Naive thymus-derived CD8-positive, alpha-beta T cell (primary cell): Measurements from ENCODE around the gene ANTXR1. TPM values are rescaled to one million over a fixed set of nuclear protein-coding genes. Genes with fewer than 3 reads are reported as not detected.

Experiments
- ATAC-seq, 2 donors: fragments of 150-1000 bp; cut with Tn5 transposase in 1 of 2; sonication (Bioruptor Pico), chemical (Tn5 transposase) in 1 of 2; 1 replicate in 1 of 2; 2 replicates in 1 of 2; pipeline ENCODE4 v1.10.0; 2021; ENCODE audit warnings: mild to moderate bottlenecking in 2 of 2, moderate library complexity in 2 of 2
- POLR2A ChIA-PET: fragments of 350-600 bp; sonication (Branson Sonifier 250); formaldehyde crosslinking; loops from one replicate; lab custom pipeline; 2021; ENCODE audit warnings: antibody characterized with exemption; lab: Charles Lee
- DNase-seq, 10 donors: peaks; one replicate each; pipeline versions ENCODE4 v3.0.0 to v3.0.0-alpha.2; 2020 to 2022
- H3K27ac Mint-ChIP-seq, 10 donors: one replicate each; pipeline ENCODE4 v1.8.0; 2020 to 2022; ENCODE audit warnings: mild to moderate bottlenecking in 10 of 10, mixed read lengths in 10 of 10, moderate library complexity in 4 of 10, inconsistent platforms in 1 of 10
- H3K27me3 Mint-ChIP-seq, 5 donors: one replicate each; pipeline ENCODE4 v1.8.0; 2021 to 2022; ENCODE audit warnings: mixed read lengths in 5 of 5
- H3K36me3 Mint-ChIP-seq, 3 donors: one replicate each; pipeline ENCODE4 v1.8.0; 2020 to 2022; ENCODE audit warnings: mixed read lengths in 3 of 3, mild to moderate bottlenecking in 2 of 3, inconsistent platforms in 1 of 3
- H3K4me1 Mint-ChIP-seq, 4 donors: one replicate each; pipeline ENCODE4 v1.8.0; 2021 to 2022; ENCODE audit warnings: mixed read lengths in 4 of 4
- H3K4me3 Mint-ChIP-seq, 10 donors: one replicate each; pipeline ENCODE4 v1.8.0; 2020 to 2022; ENCODE audit warnings: mild to moderate bottlenecking in 10 of 10, mixed read lengths in 10 of 10, moderate library complexity in 6 of 10, inconsistent platforms in 1 of 10
- H3K9me3 Mint-ChIP-seq, 9 donors: one replicate each; pipeline ENCODE4 v1.8.0; 2020 to 2022; ENCODE audit warnings: mixed read lengths in 9 of 9, mild to moderate bottlenecking in 3 of 9, inconsistent platforms in 1 of 9, moderate library complexity in 1 of 9
- polyA plus RNA-seq, 3 donors: library from polyadenylated mRNA; unstranded; fragments of 300-500 nt; fragmentation: Illumina TruSeq; gene quantifications; one replicate each; pipeline ENCODE4 v1.2.3, GENCODE V29; 2021
- total RNA-seq, 8 experiments: library from RNA in 2 of 8; stranded (reverse) in 2 of 8; gene quantifications; one replicate each; pipeline ENCODE4 v1.2.3 and lab custom pipeline; 2021 to 2026

Gene ANTXR1
- total and polyA plus RNA-seq, 5 experiments from 2014 or later = 0.08 to 0.20 (median 0.14) TPM; not detected in 2

DNA sequence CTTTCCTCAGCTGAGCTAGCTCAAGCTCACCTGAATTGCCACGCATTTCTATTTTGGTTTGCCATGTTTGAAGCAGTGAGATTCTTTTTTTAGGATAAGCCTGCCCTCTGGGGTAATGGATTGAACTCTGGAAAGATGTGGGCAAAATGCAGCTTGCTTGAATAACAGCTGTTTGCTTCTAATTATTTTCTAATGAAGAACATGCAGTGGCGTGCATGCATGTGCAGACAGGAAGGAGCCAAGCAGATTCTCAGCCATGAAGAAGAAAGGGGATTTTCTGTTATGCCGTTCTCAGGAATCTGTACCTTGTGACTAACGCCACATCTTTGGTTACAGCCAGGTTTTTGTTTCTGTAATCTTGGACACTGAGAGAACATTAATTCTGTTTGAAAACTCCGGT lies 171.2 kb downstream of the ANTXR1 start:
- no peak overlapping the region for H3K4me3 Mint-ChIP-seq
- peaks cover 0 to 15% (median 8%) of the 10 kb centered on the region in 5 donors for H3K27me3 Mint-ChIP-seq

GRCh38 chr2:69185807-69186206 lies 172.8 kb downstream of the ANTXR1 start:
- POLR2A ChIA-PET = no interaction called here
- peaks cover 0 to 22% (median 5%) of the 10 kb centered on the region in 5 donors for H3K27me3 Mint-ChIP-seq

More for the DNA sequence above, 171.2 kb downstream of the ANTXR1 start:
- Mint-ChIP-seq H3K4me1 (no peaks in the 10 kb centered on the region), H3K36me3 (no peaks in the 10 kb centered on the region), H3K27ac (no peak overlapping the region), H3K9me3 (no peaks in the 10 kb centered on the region)
- POLR2A ChIA-PET = no interaction called here
- no peak for DNase-seq
- no peak for ATAC-seq

GRCh38 chr2:69186614-69187013 lies 173.6 kb downstream of the ANTXR1 start:
- ATAC-seq = no peak
- Mint-ChIP-seq H3K27ac (no peak overlapping the region), H3K27me3 (peaks cover 0 to 16% (median 5%) of the 10 kb centered on the region in 5 donors), H3K4me1 (no peaks in the 10 kb centered on the region), H3K4me3 (no peak overlapping the region), H3K9me3 (no peaks in the 10 kb centered on the region), H3K36me3 (no peaks in the 10 kb centered on the region)
- POLR2A ChIA-PET = no interaction called here
- DNase-seq = no peak

More at GRCh38 chr2:69185807-69186206, 172.8 kb downstream of the ANTXR1 start:
- Mint-ChIP-seq H3K27ac (no peak overlapping the region), H3K9me3 (no peaks in the 10 kb centered on the region), H3K36me3 (no peaks in the 10 kb centered on the region), H3K4me3 (no peak overlapping the region), H3K4me1 (no peaks in the 10 kb centered on the region)
- ATAC-seq (no peak), DNase-seq (no peak)

GRCh38 chr2:69188182-69188900 lies 175.4 kb downstream of the ANTXR1 start:
- no peak overlapping the region for H3K4me3 Mint-ChIP-seq
- no peaks in the 10 kb centered on the region for H3K9me3 Mint-ChIP-seq
- H3K4me1 Mint-ChIP-seq = no peaks in the 10 kb centered on the region
- H3K27ac Mint-ChIP-seq = no peak overlapping the region
- H3K27me3 Mint-ChIP-seq = peaks cover 0 to 16% (median 7%) of the 10 kb centered on the region in 5 donors
- ATAC-seq = no peak
- H3K36me3 Mint-ChIP-seq = no peaks in the 10 kb centered on the region
- DNase-seq = no peak
- POLR2A ChIA-PET = no interaction called here

- ATAC-seq = no peak
- Mint-ChIP-seq H3K4me1 (no peaks in the 10 kb centered on the region), H3K27ac (no peak overlapping the region), H3K36me3 (no peaks in the 10 kb centered on the region), H3K4me3 (no peak overlapping the region), H3K27me3 (peaks cover 0 to 12% (median 7%) of the 10 kb centered on the region in 5 donors), H3K9me3 (no peaks in the 10 kb centered on the region)
- no peak for DNase-seq
- POLR2A ChIA-PET = no interaction called here
Measured at GRCh38 chr2:69190743-69191404, 177.9 kb downstream of the ANTXR1 start.

GRCh38 chr2:69191634-69192033 lies 178.7 kb downstream of the ANTXR1 start:
- H3K27ac Mint-ChIP-seq = peak overlapping the region in 1 of 10 donors; percentile 71
- no peak for DNase-seq
- no peak overlapping the region for H3K4me3 Mint-ChIP-seq
- peaks cover 0 to 12% (median 7%) of the 10 kb centered on the region in 5 donors for H3K27me3 Mint-ChIP-seq
- POLR2A ChIA-PET = no interaction called here
- H3K4me1 Mint-ChIP-seq = no peaks in the 10 kb centered on the region
- H3K9me3 Mint-ChIP-seq = no peaks in the 10 kb centered on the region
- no peak for ATAC-seq
- H3K36me3 Mint-ChIP-seq = no peaks in the 10 kb centered on the region

- no peak overlapping the region for H3K27ac Mint-ChIP-seq
- DNase-seq (no peak), ATAC-seq (no peak)
- no peaks in the 10 kb centered on the region for H3K4me1 Mint-ChIP-seq
- H3K4me3 Mint-ChIP-seq = no peak overlapping the region
- POLR2A ChIA-PET = no interaction called here
- no peaks in the 10 kb centered on the region for H3K9me3 Mint-ChIP-seq
- H3K27me3 Mint-ChIP-seq = peaks cover 0 to 12% (median 4%) of the 10 kb centered on the region in 5 donors
- H3K36me3 Mint-ChIP-seq = no peaks in the 10 kb centered on the region
Measured at GRCh38 chr2:69192176-69192945, 179.4 kb downstream of the ANTXR1 start.

DNA sequence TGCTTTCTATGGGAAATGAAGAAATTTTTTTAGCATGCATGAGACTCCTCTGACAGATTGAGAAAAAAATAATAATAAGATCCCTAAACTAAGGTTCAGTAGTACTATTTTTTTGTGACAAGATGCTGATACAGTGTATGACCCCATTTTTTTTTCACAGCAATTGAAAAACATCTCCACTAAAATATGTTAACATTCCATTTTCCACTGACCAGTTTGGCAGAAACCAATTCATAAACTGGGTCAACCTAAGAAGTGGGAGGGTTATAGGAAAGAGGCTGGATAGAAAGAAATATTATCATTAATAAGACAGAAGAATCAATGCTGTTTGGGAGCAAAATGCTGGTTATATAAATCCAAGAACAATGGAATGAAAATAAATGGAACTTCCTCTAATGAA lies 182.7 kb downstream of the ANTXR1 start:
- POLR2A ChIA-PET = no interaction called here
- no peak overlapping the region for H3K27ac Mint-ChIP-seq
- ATAC-seq (no peak), DNase-seq (no peak)
- no peaks in the 10 kb centered on the region for H3K36me3 Mint-ChIP-seq
- H3K27me3 Mint-ChIP-seq = peaks cover 0 to 4% (median 0%) of the 10 kb centered on the region in 5 donors
- no peaks in the 10 kb centered on the region for H3K9me3 Mint-ChIP-seq
- no peaks in the 10 kb centered on the region for H3K4me1 Mint-ChIP-seq
- no peak overlapping the region for H3K4me3 Mint-ChIP-seq

GRCh38 chr2:69196327-69197117 lies 183.5 kb downstream of the ANTXR1 start:
- no peak overlapping the region for H3K4me3 Mint-ChIP-seq
- DNase-seq = no peak

GRCh38 chr2:69200107-69200520 lies 187.1 kb downstream of the ANTXR1 start:
- H3K27me3 Mint-ChIP-seq = peaks cover 3 to 10% (median 5%) of the 10 kb centered on the region in 5 donors
- POLR2A ChIA-PET = interaction anchor here (0.5 kb wide), 1 partner anchor 12 kb away, joined by 3 read pairs; no protein-coding TSS in a partner anchor
- H3K4me3 Mint-ChIP-seq = no peak overlapping the region
- no peaks in the 10 kb centered on the region for H3K9me3 Mint-ChIP-seq
- H3K27ac Mint-ChIP-seq = no peak overlapping the region
- H3K36me3 Mint-ChIP-seq = no peaks in the 10 kb centered on the region
- DNase-seq (no peak), ATAC-seq (no peak)
- no peaks in the 10 kb centered on the region for H3K4me1 Mint-ChIP-seq

More at GRCh38 chr2:69196327-69197117, 183.5 kb downstream of the ANTXR1 start:
- H3K27me3 Mint-ChIP-seq = peaks cover 0 to 4% (median 0%) of the 10 kb centered on the region in 5 donors
- H3K9me3 Mint-ChIP-seq = no peaks in the 10 kb centered on the region
- no peaks in the 10 kb centered on the region for H3K36me3 Mint-ChIP-seq
- POLR2A ChIA-PET = no interaction called here
- no peak overlapping the region for H3K27ac Mint-ChIP-seq
- no peaks in the 10 kb centered on the region for H3K4me1 Mint-ChIP-seq
- no peak for ATAC-seq

DNA sequence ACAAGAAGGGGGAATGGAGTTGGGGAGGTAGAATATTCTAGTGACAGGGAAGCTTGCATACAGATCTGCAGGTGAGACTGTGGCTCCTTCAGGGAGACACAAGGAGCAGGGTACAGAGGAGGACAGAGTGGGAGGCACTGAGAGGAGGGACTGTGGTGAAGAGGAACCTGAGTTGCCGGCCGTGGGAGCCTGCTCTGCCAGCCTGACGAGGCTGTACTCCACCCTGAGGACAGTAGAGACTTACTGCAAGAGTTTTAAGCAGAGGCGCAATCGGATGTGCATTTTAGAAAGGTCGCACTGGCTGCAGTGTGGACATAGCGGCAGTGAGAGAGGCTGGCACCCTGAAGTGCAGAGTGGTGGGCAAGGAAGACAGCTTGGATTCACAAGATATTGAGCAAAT lies 188.3 kb downstream of the ANTXR1 start:
- H3K4me3 Mint-ChIP-seq = no peak overlapping the region
- no peak overlapping the region for H3K27ac Mint-ChIP-seq
- H3K9me3 Mint-ChIP-seq = no peaks in the 10 kb centered on the region
- DNase-seq (no peak), ATAC-seq (no peak)
- POLR2A ChIA-PET = no interaction called here
- no peaks in the 10 kb centered on the region for H3K36me3 Mint-ChIP-seq
- peaks cover 3 to 10% (median 5%) of the 10 kb centered on the region in 5 donors for H3K27me3 Mint-ChIP-seq
- H3K4me1 Mint-ChIP-seq = no peaks in the 10 kb centered on the region

- Mint-ChIP-seq H3K27ac (no peak overlapping the region), H3K36me3 (no peaks in the 10 kb centered on the region), H3K4me1 (no peaks in the 10 kb centered on the region), H3K4me3 (no peak overlapping the region), H3K9me3 (no peaks in the 10 kb centered on the region), H3K27me3 (peaks cover 3 to 10% (median 5%) of the 10 kb centered on the region in 5 donors)
- DNase-seq (no peak), ATAC-seq (no peak)
- POLR2A ChIA-PET = no interaction called here
Measured at GRCh38 chr2:69202327-69202726, 189.3 kb downstream of the ANTXR1 start.
